ENCODE measurements around the gene RTP2.

GRCh38 chr3:187738071-187738330 is 35.6 kb upstream of the RTP2 start:
- TF ChIP-seq POLR2AphosphoS5 (IDR thresholded peaks at IDR 0.05; ENCODE audit: borderline replicate concordance, low read depth, low read length) (no peak; the same call in 1 of the 2 replicates), EZH2 (IDR thresholded peaks at IDR 0.05) (no peak)

Measured in SK-N-MC (cell line).